IMR-90 (cell line): ENCODE data around the gene AZU1.
"Not testable (repeated sequence)": the region's sequence is repeated elsewhere in the genome, so short reads cannot be mapped to it uniquely, and the experiment has no call there.

Experiments
- BHLHE40 ChIP-seq: fragments of 150-350 bp; IDR thresholded peaks from 2 replicates; pipeline ENCODE4 v1.6.1; 2016; ENCODE audit warnings: mild to moderate bottlenecking, low read depth, low read length
- CEBPB ChIP-seq: IDR thresholded peaks from 2 replicates; pipeline ENCODE4 v1.6.1; 2012; ENCODE audit warnings: low read depth, low read length, improper control_type of control experiment
- CTCF ChIP-seq: conservative IDR thresholded peaks from 2 replicates; pipeline ENCODE4 v1.5.1; 2012; ENCODE audit warnings: mild to moderate bottlenecking, low read depth, low read length, improper control_type of control experiment
- ELK1 ChIP-seq: fragments of 150-350 bp; IDR thresholded peaks from 2 replicates; pipeline ENCODE4 v1.6.1; 2016; ENCODE audit warnings: low read depth, mild to moderate bottlenecking, low read length, moderate library complexity, borderline replicate concordance
- FOS ChIP-seq: fragments of 150-350 bp; IDR thresholded peaks from 2 replicates; pipeline ENCODE4 v1.6.1; 2016; ENCODE audit warnings: low read depth, low read length
- MAFK ChIP-seq: IDR thresholded peaks from 2 replicates; pipeline ENCODE4 v1.6.1; 2012; ENCODE audit warnings: low read depth, low read length, improper control_type of control experiment
- MAZ ChIP-seq: IDR thresholded peaks from 2 replicates; pipeline ENCODE4 v1.6.1; 2012; ENCODE audit warnings: low read depth, mild to moderate bottlenecking, low read length, improper control_type of control experiment, moderate library complexity, borderline replicate concordance
- MXI1 ChIP-seq: IDR thresholded peaks from 2 replicates; pipeline ENCODE4 v1.6.1; 2012; ENCODE audit warnings: low read depth, mild to moderate bottlenecking, low read length, moderate library complexity, borderline replicate concordance
- POLR2A ChIP-seq: IDR thresholded peaks from 2 replicates; pipeline ENCODE4 v1.6.1; 2012; ENCODE audit warnings: mild to moderate bottlenecking, low read depth, low read length
- RAD21 ChIP-seq: IDR thresholded peaks from 2 replicates; pipeline ENCODE4 v1.6.1; 2012; ENCODE audit warnings: low read length, improper control_type of control experiment
- RCOR1 ChIP-seq: IDR thresholded peaks from 2 replicates; pipeline ENCODE4 v1.6.1; 2012; ENCODE audit warnings: mild to moderate bottlenecking, low read length, improper control_type of control experiment; ENCODE audit not compliant: insufficient replicate concordance
- SMC3 ChIP-seq: fragments of 150-350 bp; IDR thresholded peaks from 2 replicates; pipeline ENCODE4 v1.6.1; 2016; ENCODE audit warnings: low read depth, mild to moderate bottlenecking, antibody characterized with exemption, low read length, moderate library complexity

- not testable (repeated sequence) for TF ChIP-seq CTCF, SMC3, POLR2A, FOS, MAZ, MXI1, MAFK, RCOR1, BHLHE40, ELK1, CEBPB, RAD21
Observed at GRCh38 chr19:849195-849594, 21.6 kb downstream of the AZU1 start.
